D341Med (cell line): Measurements from ENCODE around the gene AJAP1.

Experiments
- DNase-seq: peaks from one replicate; pipeline ENCODE4 v3.0.0; 2012; ENCODE audit warnings: low spot score

Gene AJAP1

GRCh38 chr1:4837031-4837600, 182.7 kb downstream of the AJAP1 start:
- DNase-seq: no peak

- DNase-seq: no peak
Measured at GRCh38 chr1:4837752-4838151, 183.3 kb downstream of the AJAP1 start.

GRCh38 chr1:4838231-4838630, 183.8 kb downstream of the AJAP1 start:
- DNase-seq: no peak
